HG02610 (cell line): ENCODE measurements around the gene MRS2.

Experiments used
- ATAC-seq: cut with Tn5 transposase; IDR thresholded peaks from one replicate; pipeline ENCODE4 v1.9.1; 2021; ENCODE audit warnings: mild to moderate bottlenecking, moderate library complexity; ENCODE audit not compliant: unreplicated experiment

Gene MRS2

DNA sequence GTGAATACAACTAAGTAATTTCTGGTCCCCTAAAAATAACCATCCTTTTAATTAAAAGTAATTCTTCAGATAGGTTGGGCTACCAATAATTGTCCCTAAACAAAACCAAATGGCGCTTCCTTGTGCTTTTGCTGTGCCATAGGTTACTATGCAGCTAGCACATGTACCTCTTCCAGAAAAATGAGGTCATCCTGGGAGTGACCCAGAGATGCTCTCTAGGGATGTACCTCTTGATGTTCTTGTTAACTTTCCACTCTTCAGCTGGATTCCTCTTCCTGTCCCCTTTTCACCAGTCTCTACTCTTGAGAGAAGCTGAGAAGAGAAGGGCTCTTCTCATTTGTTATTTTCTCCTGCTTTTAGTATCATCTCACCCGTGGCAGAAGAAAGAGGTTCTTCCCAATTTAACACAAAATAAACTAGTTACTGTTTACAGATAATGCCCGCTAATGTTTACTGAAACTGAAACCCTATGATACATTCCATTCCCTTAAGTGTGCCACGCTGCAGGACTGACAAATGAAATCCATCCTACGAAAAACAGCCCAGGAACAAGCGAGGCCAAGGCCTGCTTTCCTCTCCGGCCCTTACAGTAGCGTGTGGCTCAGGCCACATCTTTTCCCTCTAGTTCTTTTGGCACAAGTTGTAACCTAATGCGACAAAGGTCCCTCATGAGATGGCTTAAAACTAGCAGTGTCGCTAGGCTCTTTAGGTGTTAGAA, 24.2 kb downstream of the MRS2 start:
- ATAC-seq = no peak

GRCh38 chr6:24428615-24429014, 25.9 kb downstream of the MRS2 start:
- no peak for ATAC-seq

GRCh38 chr6:24429146-24429545, 26.4 kb downstream of the MRS2 start:
- no peak for ATAC-seq

DNA sequence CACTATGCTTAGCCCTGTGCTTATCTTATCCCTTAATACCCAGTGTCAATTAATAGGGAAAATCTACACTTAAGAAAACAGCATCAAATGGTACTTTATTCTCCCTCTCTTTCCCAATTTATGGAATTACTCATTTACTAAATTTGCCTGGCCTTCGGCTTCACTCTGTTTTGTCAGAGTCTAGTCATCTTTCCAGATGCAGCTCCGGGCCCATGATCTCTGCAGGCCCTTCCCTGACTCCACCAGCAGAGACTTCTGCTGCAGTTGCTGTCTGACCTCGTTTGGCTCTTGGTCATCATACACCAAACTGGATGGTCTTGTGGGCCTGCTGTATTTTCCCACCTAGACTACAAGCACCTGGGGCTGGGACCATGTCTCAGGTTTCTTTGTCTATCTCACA, 27.4 kb downstream of the MRS2 start:
- no peak for ATAC-seq

GRCh38 chr6:24431045-24431451, 28.3 kb downstream of the MRS2 start:
- ATAC-seq = no peak

- ATAC-seq = no peak
These were observed 29.9 kb downstream of the MRS2 start for GRCh38 chr6:24432611-24433010.

DNA sequence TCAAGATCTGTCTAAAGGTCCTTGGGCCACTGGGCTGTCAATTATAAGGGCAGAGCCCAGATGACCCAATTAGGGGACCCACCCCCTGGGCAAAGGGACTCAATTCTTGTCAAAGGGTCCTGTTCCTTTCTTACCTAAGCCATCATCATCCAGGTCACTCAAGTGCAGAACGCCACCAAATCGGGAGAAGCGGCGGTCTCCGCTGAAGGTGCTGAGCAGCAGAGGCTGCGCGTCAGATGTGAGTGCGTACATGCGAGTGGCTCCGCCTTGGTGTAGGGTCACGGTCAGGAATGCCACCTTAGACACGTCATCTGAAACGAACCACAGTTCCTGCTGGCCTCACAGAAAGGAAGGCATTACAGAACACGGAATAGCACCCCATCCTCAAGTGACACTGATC, 34.2 kb downstream of the MRS2 start:
- no peak for ATAC-seq

GRCh38 chr6:24439858-24440539, 37.3 kb downstream of the MRS2 start:
- no peak for ATAC-seq

- ATAC-seq = no peak
These were observed 38.3 kb downstream of the MRS2 start for GRCh38 chr6:24440897-24441598.

DNA sequence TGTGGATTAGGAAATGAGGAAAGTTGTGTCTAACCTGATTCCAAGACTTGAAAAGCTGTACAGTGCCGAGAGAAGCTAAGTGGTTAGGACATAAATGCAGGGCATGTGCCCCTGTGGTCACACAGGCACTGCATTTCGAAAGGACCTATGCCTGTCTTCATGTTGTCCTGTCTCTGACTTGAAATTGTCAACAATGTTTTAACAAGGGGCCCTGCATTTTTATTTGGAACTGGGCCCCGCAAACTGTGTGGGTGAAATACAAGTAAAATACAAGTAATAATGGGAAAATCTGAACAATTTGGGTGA, 38.8 kb downstream of the MRS2 start:
- no peak for ATAC-seq

- no peak for ATAC-seq
These were observed 41.9 kb downstream of the MRS2 start for GRCh38 chr6:24444588-24444987.

- ATAC-seq = no peak
These were observed 43.0 kb downstream of the MRS2 start for GRCh38 chr6:24445704-24446103.

GRCh38 chr6:24446670-24447069, 43.9 kb downstream of the MRS2 start:
- no peak for ATAC-seq

- no peak for ATAC-seq
These were observed 45.7 kb downstream of the MRS2 start for GRCh38 chr6:24448396-24448795.

DNA sequence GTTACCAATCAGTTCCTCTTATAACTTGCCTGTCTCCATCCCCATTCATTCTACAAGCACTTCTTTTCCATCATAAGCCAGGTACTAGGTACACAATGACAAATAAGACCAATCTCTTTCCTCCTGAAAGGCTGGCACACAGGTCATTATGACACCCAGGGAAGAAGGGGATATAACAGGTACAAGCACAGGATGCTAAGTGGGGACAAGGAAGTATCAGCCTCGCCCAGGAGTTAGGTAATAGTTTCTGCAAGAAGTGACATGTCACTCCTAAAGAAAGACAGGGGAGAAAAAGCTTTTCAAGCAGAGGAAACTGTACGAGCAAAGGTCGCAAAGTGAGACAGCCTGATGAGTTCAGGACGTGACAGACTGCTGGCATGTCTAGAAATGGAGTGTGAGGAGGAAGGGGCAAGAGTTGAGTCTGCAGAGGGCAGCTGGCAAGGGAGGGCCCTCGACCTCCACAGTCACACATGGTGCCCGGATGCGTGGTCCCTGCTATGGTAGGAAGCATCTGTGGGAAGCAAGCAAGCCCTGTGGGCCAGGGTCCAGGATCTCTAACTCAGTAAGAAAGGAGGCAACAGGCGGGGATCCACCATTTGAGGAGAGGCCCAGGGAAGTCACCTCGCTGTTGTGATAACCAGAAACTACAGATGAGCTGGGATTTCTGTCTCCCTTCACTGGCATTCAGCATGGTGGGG, 46.2 kb downstream of the MRS2 start:
- no peak for ATAC-seq

GRCh38 chr6:24451581-24452388, 49.0 kb downstream of the MRS2 start:
- no peak for ATAC-seq

- no peak for ATAC-seq
These were observed 51.2 kb downstream of the MRS2 start for GRCh38 chr6:24453921-24454320.

DNA sequence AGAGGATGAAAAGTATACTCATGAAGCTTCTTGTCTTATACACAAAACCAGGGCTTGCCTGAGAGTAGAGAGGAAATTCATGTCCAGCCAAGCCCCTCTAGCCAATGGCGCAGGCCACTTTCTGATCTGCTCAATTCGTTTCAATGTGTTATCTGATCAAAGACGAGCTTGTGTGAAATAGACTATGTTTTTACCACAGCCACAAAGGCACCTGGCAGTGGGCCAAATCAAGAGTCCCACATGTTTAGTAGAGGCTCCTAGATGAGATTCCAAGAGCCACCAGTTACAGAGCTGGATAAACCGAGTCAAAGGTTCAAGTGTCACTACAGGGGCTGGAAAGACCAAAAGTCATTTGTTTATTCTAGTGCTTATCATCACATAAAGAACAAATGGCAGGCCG, 51.7 kb downstream of the MRS2 start:
- no peak for ATAC-seq

DNA sequence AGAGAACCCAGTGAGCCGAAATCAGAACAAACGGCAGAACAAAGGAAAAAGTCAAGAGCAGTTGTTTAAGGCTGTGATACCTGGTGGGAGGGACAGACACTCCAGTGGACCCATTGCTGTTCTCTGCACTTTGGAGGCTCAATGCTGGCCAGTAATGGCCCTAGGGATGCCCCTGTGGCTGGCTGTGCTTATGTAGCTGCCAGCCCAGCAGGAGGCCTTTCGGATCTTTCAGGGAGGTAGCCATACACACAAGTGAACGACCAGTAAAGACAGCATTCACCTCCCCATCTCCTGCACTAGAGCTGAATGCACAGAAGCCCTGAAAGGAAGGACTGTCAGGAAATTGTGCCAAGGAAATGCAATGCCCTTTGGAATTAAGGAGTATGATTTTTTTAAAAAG, 52.3 kb downstream of the MRS2 start:
- no peak for ATAC-seq

DNA sequence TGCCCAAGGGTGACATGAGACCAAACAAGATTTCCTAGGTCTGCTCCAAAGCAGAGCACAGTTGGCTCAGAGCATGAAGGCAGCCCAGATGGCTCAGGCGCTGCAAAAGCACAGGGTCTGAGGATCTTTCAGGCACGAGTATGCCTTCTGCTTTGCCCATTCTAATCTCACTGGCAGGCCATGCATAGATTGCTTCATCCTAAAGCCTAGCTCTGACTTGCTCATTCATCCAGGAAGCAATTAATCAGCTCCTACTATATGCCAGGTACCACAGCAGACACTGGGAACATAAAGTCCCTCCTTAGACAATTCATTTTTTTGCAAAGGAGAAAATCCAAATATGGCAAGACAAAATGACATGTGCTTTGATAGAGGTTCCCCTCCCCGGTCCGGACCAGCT, 55.4 kb downstream of the MRS2 start:
- ATAC-seq = no peak

- ATAC-seq = no peak
These were observed 56.2 kb downstream of the MRS2 start for GRCh38 chr6:24458941-24459340.
